ENCODE measurements around the gene PANX1. TPM values are rescaled to one million over a fixed set of nuclear protein-coding genes. Genes with fewer than 3 reads are reported as not detected.

PANX1 gene
- total RNA-seq, 1 experiment from 2014 or later = 21.9 TPM

DNA sequence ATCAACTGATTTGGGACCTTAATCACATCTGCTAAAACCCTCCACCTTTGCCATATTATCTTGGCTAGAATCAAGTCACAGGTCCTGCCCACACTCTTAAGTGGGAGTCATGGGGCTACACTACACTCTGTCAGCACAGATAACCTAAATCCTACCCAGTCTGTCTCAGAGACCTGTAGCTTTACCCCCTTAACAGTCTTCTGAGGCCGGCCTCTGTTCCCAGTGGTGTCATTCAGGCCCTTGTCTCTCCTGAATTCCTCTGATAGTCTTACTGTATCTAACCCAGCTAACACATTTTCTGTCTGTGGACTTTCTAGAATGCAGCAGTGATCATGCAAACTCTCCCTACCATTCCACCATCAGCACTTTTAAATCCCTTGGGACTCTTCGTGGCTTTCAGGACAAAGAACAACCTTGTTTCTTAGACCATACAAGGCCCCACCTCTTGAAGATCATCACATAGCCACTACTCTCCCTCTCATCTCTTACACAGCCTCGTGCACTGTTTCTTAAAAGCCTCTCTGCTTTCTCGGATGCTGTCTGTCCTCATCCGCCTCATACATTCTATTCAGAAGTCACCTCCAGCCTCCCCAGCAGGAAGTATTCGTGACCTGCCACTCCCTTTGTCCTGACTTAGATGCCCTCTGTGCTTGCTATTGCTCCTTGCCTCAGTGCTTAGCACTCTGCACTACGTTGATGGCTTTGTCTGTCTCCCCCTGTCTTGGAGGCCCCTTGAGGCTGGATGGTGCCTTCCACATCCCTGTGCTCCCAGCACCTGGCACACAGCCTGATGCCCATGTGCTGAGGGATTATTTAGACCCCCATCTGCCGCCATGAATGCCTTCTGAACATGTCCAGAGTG is 57.9 kb downstream of the PANX1 start:
- Histone ChIP-seq H3K27me3 (ENCODE audit: insufficient read depth, low read length) (no peaks in the 10 kb centered on the region), H3K4me1 (ENCODE audit: control insufficient read depth in 1 of 2, insufficient read depth in 2 of 2, low read length in 2 of 2) (peaks cover 0 to 5% of the 10 kb centered on the region in 2 experiments; a peak in 1 of 4 replicates), H3K4me2 (ENCODE audit: low read length) (no peak overlapping the region), H3K4me3 (replicated peaks in 1 of 2; ENCODE audit: low read depth in 1 of 2, low read length in 2 of 2) (no peak overlapping the region), H4K20me1 (ENCODE audit: insufficient read depth) (no peaks in the 10 kb centered on the region), H3K9me3 (ENCODE audit: control insufficient read depth in 1 of 2, insufficient read depth in 1 of 2, low read depth in 1 of 2, low read length in 2 of 2) (no peaks in the 10 kb centered on the region), H3K9me2 (ENCODE audit: insufficient read depth) (no peaks in the 10 kb centered on the region), H3K27ac (ENCODE audit: low read depth, low read length) (no peak overlapping the region), H3K79me2 (ENCODE audit: insufficient read depth, low read length) (no peaks in the 10 kb centered on the region), H3K36me3 (ENCODE audit: control insufficient read depth in 1 of 2, insufficient read depth in 2 of 2, low read length in 2 of 2) (peaks cover under 1 to 3% of the 10 kb centered on the region in 2 experiments; a peak in 1 of 4 replicates), H3K9ac (ENCODE audit: low read length) (no peak overlapping the region), H2AFZ (ENCODE audit: low read depth, low read length, poor library complexity, severe bottlenecking) (no peak overlapping the region)
- POLR2A ChIA-PET = no interaction called here
- no peak for DNase-seq (ENCODE audit: low read depth, low spot score)
- TF ChIP-seq EZH2 (IDR thresholded peaks at IDR 0.05) (no peak), REST (IDR thresholded peaks at IDR 0.05; ENCODE audit: low read depth) (no peak), FOSL1 (IDR thresholded peaks at IDR 0.05; ENCODE audit: low read depth) (no peak), SRF (IDR thresholded peaks at IDR 0.05; ENCODE audit: low read depth) (no peak), MAX (IDR thresholded peaks at IDR 0.05) (no peak), YY1 (IDR thresholded peaks at IDR 0.05; ENCODE audit: extremely low read depth, insufficient replicate concordance, low read depth, low read length) (no peak)
- no TSS peak for BruUV-seq (replicated peaks)
- RAD21 ChIA-PET (ENCODE audit: low non-redundant PET in 1 of 2, low total read pairs in 2 of 2, uncharacterized antibody in 2 of 2, unreplicated experiment in 2 of 2) = no interaction called here
- CTCF ChIA-PET = interaction anchor here (0.8 to 3.1 kb wide), 2 partner anchors 291 to 319 kb away, joined by 4 to 21 read pairs; no protein-coding TSS in a partner anchor
- ATAC-seq = no peak
- intact Hi-C loops (cut with micrococcal nuclease) = loop anchor here (10.0 kb wide), 1 partner anchor 262 kb away; no protein-coding TSS in a partner anchor

Measured in HCT116 (cell line).